Testis (tissue), 3 donors: ENCODE measurements around the gene ABHD16B. TPM values are rescaled to one million over a fixed set of nuclear protein-coding genes. Genes with fewer than 3 reads are reported as not detected.
"Not testable (repeated sequence)": the region's sequence is repeated elsewhere in the genome, so short reads cannot be mapped to it uniquely, and the experiment has no call there.

ENCODE experiments used
- DNase-seq: peaks from one replicate; pipeline ENCODE4 v3.0.0-alpha.2; 2019
- H3K27ac ChIP-seq, 2 donors: fragments of 200-600 bp; sonication (generic); one replicate each; pipeline ENCODE4 v1.5.1; 2019
- H3K27me3 ChIP-seq: fragments of 200-600 bp; sonication (generic); one replicate; pipeline ENCODE4 v1.5.1; 2019
- H3K36me3 ChIP-seq: fragments of 200-600 bp; sonication (generic); one replicate; pipeline ENCODE4 v1.5.1; 2017; ENCODE audit warnings: low read depth; ENCODE audit errors: missing control alignments
- H3K4me1 ChIP-seq: fragments of 200-600 bp; sonication (generic); one replicate; pipeline ENCODE4 v1.5.1; 2019
- H3K4me3 ChIP-seq, 2 donors: fragments of 200-600 bp; sonication (generic); one replicate each; pipeline ENCODE4 v1.5.1; 2017 to 2019
- H3K9me3 ChIP-seq: fragments of 200-600 bp; sonication (generic); one replicate; pipeline ENCODE4 v1.5.1; 2017
- CTCF ChIP-seq, 3 experiments: fragments of 450-650 bp in 2 of 3; fragments of 200-600 bp in 1 of 3; sonication (generic) in 1 of 3; IDR thresholded peaks; one replicate each; pipeline ENCODE4 v1.5.1; 2016 to 2019; ENCODE audit warnings: antibody characterized with exemption in 3 of 3, mild to moderate bottlenecking in 2 of 3, moderate library complexity in 1 of 3
- POLR2A ChIP-seq: fragments of 450-650 bp; IDR thresholded peaks from one replicate; pipeline ENCODE4 v1.6.1; 2017; ENCODE audit warnings: antibody characterized with exemption, mild to moderate bottlenecking, moderate library complexity
- WGBS, 2 donors: methylation state at CpG; one replicate each; pipeline ENCODE4 v1.1.5; 2018; 5-methylcytosine and 5-hydroxymethylcytosine counted together
- intact Hi-C: fragments of 100-400 bp; cut with DNase I; formaldehyde crosslinking; loops from one replicate; pipeline ENCODE4 v1.15.1; 2023; ENCODE audit warnings: low total_unique reads
- polyA plus RNA-seq: library from polyadenylated mRNA; stranded (reverse); fragments of 350-450 nt; fragmentation: Illumina TruSeq; extraction: RNeasy Lipid Tissue Mini Kit (QIAGEN cat#74804); gene quantifications from one replicate; pipeline ENCODE4 v1.2.3, GENCODE V29; 2014; ENCODE audit warnings: low read depth, low replicate concordance; ENCODE audit not compliant: insufficient read depth
- total RNA-seq, 2 donors: library from RNA; depleted of rRNA; stranded (reverse); fragments of >200 nt; gene quantifications; one replicate each; pipeline ENCODE4 v1.2.3, GENCODE V29; 2016

The ABHD16B gene
- total and polyA plus RNA-seq, 3 donors from 2014 or later: 10.8 to 20.9 (median 13.8) TPM

- no peak for TF ChIP-seq CTCF (IDR thresholded peaks at IDR 0.05)
These were observed 13.9 kb upstream of the ABHD16B start for GRCh38 chr20:63847237-63848002.

DNA sequence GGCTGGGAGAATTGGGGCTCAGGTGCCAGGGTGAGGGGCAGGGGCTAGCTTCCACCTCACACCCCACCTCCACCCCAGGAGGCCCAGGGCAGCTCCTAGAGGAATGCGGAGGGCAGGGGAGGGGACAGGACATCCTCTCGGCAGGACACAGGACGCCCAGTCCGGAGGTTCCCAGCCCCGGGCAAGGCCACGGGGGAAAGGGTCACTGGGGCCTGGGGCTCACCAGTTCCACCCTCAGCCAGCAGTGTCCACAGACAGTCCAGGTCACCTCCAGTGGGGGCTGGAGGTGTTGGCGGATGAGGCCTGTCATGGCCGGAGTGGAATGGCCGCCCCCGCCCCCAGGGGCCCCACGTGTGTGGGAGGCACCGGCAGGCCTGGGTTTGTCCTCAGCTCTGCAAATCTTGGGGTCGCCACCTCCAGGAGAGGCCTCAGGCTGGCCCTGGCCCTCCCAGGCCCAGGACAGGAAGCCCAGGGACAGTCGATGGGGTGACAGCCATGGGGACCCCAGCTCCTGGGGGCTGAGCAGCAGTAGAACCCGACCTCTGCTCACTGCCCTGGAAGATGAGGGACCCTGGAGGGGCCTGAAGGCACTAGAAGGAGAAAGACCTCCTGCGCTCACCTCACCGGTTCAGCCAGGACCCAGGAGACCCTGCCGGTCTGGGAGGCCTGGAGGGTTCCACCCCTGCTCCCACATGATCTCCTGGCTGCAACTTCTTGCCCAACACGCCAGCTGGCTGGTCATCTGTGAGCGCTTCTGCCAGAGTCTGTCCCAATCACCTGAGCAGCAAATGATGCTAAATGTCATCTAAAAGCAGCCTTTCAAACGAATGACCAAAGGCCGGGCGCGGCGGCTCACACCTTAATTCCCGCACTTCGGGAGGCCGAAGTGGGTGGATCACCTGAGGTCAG, 13.0 kb upstream of the ABHD16B start:
- H3K4me1 ChIP-seq: peaks cover 32% of the 10 kb centered on the region
- H3K9me3 ChIP-seq: no peaks in the 10 kb centered on the region
- no peak overlapping the region for H3K4me3 ChIP-seq
- peak overlapping the region; percentile 68 to 76 for H3K27ac ChIP-seq
- no peaks in the 10 kb centered on the region for H3K36me3 ChIP-seq
- H3K27me3 ChIP-seq: no peaks in the 10 kb centered on the region
- intact Hi-C loops: no loop called here
- no peak for TF ChIP-seq POLR2A
- no peak for TF ChIP-seq CTCF (IDR thresholded peaks at IDR 0.05)
- WGBS, 2 donors: 65 to 75% methylated on average over 19 to 28 of the region's 28 CpGs
- DNase-seq: no peak

More at GRCh38 chr20:63847237-63848002, 13.9 kb upstream of the ABHD16B start:
- Histone ChIP-seq H3K4me1 (peaks cover 31% of the 10 kb centered on the region), H3K27me3 (no peaks in the 10 kb centered on the region), H3K36me3 (no peaks in the 10 kb centered on the region), H3K4me3 (no peak overlapping the region), H3K27ac (peak overlapping the region; percentile 68 to 76), H3K9me3 (no peaks in the 10 kb centered on the region)
- no peak for DNase-seq
- 32 to 35% methylated on average over 5 to 16 of the region's 16 CpGs for WGBS, 2 donors
- intact Hi-C loops: no loop called here

- Histone ChIP-seq H3K36me3 (no peaks in the 10 kb centered on the region), H3K4me3 (no peak overlapping the region), H3K27ac (no peak overlapping the region), H3K9me3 (no peaks in the 10 kb centered on the region), H3K4me1 (peaks cover 52% of the 10 kb centered on the region), H3K27me3 (no peaks in the 10 kb centered on the region)
- no peak for DNase-seq
- TF ChIP-seq POLR2A: no peak
- TF ChIP-seq CTCF (IDR thresholded peaks at IDR 0.05): no peak
- intact Hi-C loops: no loop called here
- 77 to 86% methylated on average over 25 to 27 of the region's 27 CpGs for WGBS, 2 donors
These were observed 10.4 kb upstream of the ABHD16B start for GRCh38 chr20:63850689-63851547.

GRCh38 chr20:63851548-63851943, 9.8 kb upstream of the ABHD16B start:
- intact Hi-C loops, H3K27me3 ChIP-seq, DNase-seq, H3K27ac ChIP-seq, H3K36me3 ChIP-seq, H3K9me3 ChIP-seq, H3K4me3 ChIP-seq: not testable (repeated sequence)
- peaks cover 52% of the 10 kb centered on the region for H3K4me1 ChIP-seq
- 72 to 91% methylated on average over 14 of the region's 14 CpGs for WGBS, 2 donors

DNA sequence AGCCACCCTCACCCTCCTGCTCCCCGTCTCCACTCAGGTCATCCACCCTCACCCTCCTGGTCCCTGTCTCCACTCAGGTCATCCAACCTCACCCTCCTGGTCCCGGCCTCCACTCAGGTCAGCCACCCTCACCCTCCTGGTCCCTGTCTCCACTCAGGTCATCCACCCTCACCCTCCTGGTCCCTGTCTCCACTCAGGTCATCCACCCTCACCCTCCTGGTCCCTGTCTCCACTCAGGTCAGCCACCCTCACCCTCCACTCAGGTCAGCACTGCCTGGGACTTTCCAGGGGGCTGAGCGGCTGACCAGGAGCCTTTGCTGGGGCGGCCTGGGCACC, 7.6 kb upstream of the ABHD16B start:
- H3K27ac ChIP-seq: peak overlapping the region; percentile 77 to 82
- intact Hi-C loops: not testable (repeated sequence)

More for the DNA sequence above, 7.6 kb upstream of the ABHD16B start:
- peaks cover 53% of the 10 kb centered on the region for H3K4me1 ChIP-seq
- not testable (repeated sequence) for H3K4me3 ChIP-seq, H3K27me3 ChIP-seq, H3K9me3 ChIP-seq, DNase-seq, H3K36me3 ChIP-seq
- WGBS, 2 donors: 59 to 62% methylated on average over 4 of the region's 4 CpGs
